IMR-90 (cell line): ENCODE measurements around the gene ROBO1. TPM values are rescaled to one million over a fixed set of nuclear protein-coding genes. Genes with fewer than 3 reads are reported as not detected.

Experiments
- ATAC-seq: fragments of 200-7000 bp; cut with Tn5 transposase; 2 replicates; pipeline ENCODE4 v1.9.1; 2020; ENCODE audit warnings: low read depth, mild to moderate bottlenecking, moderate library complexity
- BruUV-seq: library from RNA; stranded (reverse); fragments of 400-500 nt; replicated peaks from 2 replicates; lab custom pipeline; 2021; lab: Mats Ljungman, UMichigan
- CTCF ChIA-PET: fragments of 300-600 bp; formaldehyde crosslinking; extraction: SDS; loops from one replicate; lab custom pipeline; 2021; ENCODE audit warnings: antibody characterized with exemption; lab: Yijun Ruan, JAX
- POLR2A ChIA-PET: fragments of 300-600 bp; sonication (Branson Sonifier 250); formaldehyde crosslinking; loops from one replicate; lab custom pipeline; 2022; ENCODE audit warnings: antibody characterized with exemption; ENCODE audit not compliant: unreplicated experiment; lab: Charles Lee
- DNase-seq: peaks from one replicate; pipeline ENCODE4 v3.0.0; 2013
- H2AFZ ChIP-seq: replicated peaks from 2 replicates; pipeline ENCODE3; 2013; ENCODE audit warnings: low read length, mild to moderate bottlenecking; ENCODE audit not compliant: poor library complexity
- H2AK5ac ChIP-seq: 2 replicates; pipeline ENCODE4 v1.6.1; 2013; ENCODE audit warnings: low read depth, low read length, inconsistent platforms
- H2AK9ac ChIP-seq: replicated peaks from 2 replicates; pipeline ENCODE3; 2013; ENCODE audit warnings: mild to moderate bottlenecking, low read depth, low read length, moderate library complexity; ENCODE audit not compliant: poor library complexity
- H2BK120ac ChIP-seq: 2 replicates; pipeline ENCODE4 v1.6.1; 2013; ENCODE audit warnings: low read depth, low read length, inconsistent platforms
- H2BK15ac ChIP-seq: 3 replicates; pipeline ENCODE4 v1.6.1; 2013; ENCODE audit warnings: low read depth, low read length, inconsistent platforms
- H2BK20ac ChIP-seq: 2 replicates; pipeline ENCODE4 v1.6.1; 2013; ENCODE audit warnings: low read depth, mild to moderate bottlenecking, inconsistent platforms, low read length, moderate library complexity
- H2BK5ac ChIP-seq: 2 replicates; pipeline ENCODE4 v1.6.1; 2013; ENCODE audit warnings: mild to moderate bottlenecking, low read depth, low read length, inconsistent platforms; ENCODE audit not compliant: poor library complexity, severe bottlenecking
- H3K14ac ChIP-seq: replicated peaks from 2 replicates; pipeline ENCODE4 v1.6.1; 2013; ENCODE audit warnings: low read depth, low read length, inconsistent platforms
- H3K18ac ChIP-seq: 2 replicates; pipeline ENCODE4 v1.6.1; 2013; ENCODE audit warnings: low read depth, low read length, control low read depth
- H3K23ac ChIP-seq: 2 replicates; pipeline ENCODE4 v1.6.1; 2013; ENCODE audit warnings: low read depth, low read length, inconsistent platforms
- H3K27ac ChIP-seq: 2 replicates; pipeline ENCODE4 v1.5.1; 2013; ENCODE audit warnings: mild to moderate bottlenecking, control low read depth, low read length; ENCODE audit not compliant: insufficient read depth
- H3K27me3 ChIP-seq: 2 replicates; pipeline ENCODE4 v1.6.1; 2013; ENCODE audit warnings: low read length; ENCODE audit not compliant: control insufficient read depth, insufficient read depth
- H3K36me3 ChIP-seq: 2 replicates; pipeline ENCODE4 v1.6.1; 2013; ENCODE audit warnings: low read length, mixed read lengths; ENCODE audit not compliant: control insufficient read depth, insufficient read depth
- H3K4ac ChIP-seq: 2 replicates; pipeline ENCODE4 v1.6.1; 2013; ENCODE audit warnings: low read depth, low read length, inconsistent platforms
- H3K4me1 ChIP-seq: 2 replicates; pipeline ENCODE4 v1.6.1; 2013; ENCODE audit warnings: low read length, mixed read lengths; ENCODE audit not compliant: control insufficient read depth, insufficient read depth
- H3K4me2 ChIP-seq: 2 replicates; pipeline ENCODE4 v1.6.1; 2013; ENCODE audit warnings: low read depth, mild to moderate bottlenecking, control low read depth, low read length, moderate library complexity
- H3K4me3 ChIP-seq: 2 replicates; pipeline ENCODE4 v1.5.1; 2013; ENCODE audit warnings: low read depth, mild to moderate bottlenecking, control low read depth, low read length, moderate library complexity; ENCODE audit not compliant: insufficient read depth
- H3K56ac ChIP-seq: 2 replicates; pipeline ENCODE4 v1.6.1; 2013; ENCODE audit warnings: low read length, inconsistent platforms; ENCODE audit not compliant: insufficient read depth; ENCODE audit errors: extremely low read depth
- H3K79me1 ChIP-seq, 2 experiments: 2 replicates each; pipeline ENCODE4 v1.6.1; 2013; ENCODE audit warnings: low read length in 2 of 2, inconsistent platforms in 1 of 2, low read depth in 1 of 2
- H3K9ac ChIP-seq: 2 replicates; pipeline ENCODE4 v1.6.1; 2013; ENCODE audit warnings: low read depth, low read length, control low read depth
- H3K9me1 ChIP-seq: 2 replicates; pipeline ENCODE4 v1.6.1; 2013; ENCODE audit warnings: low read length, inconsistent platforms; ENCODE audit not compliant: insufficient read depth
- H3K9me3 ChIP-seq: 2 replicates; pipeline ENCODE4 v1.6.1; 2013; ENCODE audit warnings: low read length; ENCODE audit not compliant: control insufficient read depth, insufficient read depth
- H4K20me1 ChIP-seq: 2 replicates; pipeline ENCODE4 v1.6.1; 2013; ENCODE audit warnings: low read length, inconsistent platforms; ENCODE audit not compliant: insufficient read depth
- H4K5ac ChIP-seq: 2 replicates; pipeline ENCODE4 v1.6.1; 2013; ENCODE audit warnings: mild to moderate bottlenecking, low read depth, low read length, control low read depth
- H4K8ac ChIP-seq, 2 experiments: 2 replicates each; pipeline ENCODE4 v1.6.1; 2013; ENCODE audit warnings: low read depth in 2 of 2, low read length in 2 of 2, control low read depth in 1 of 2, inconsistent platforms in 1 of 2
- H4K91ac ChIP-seq: 2 replicates; pipeline ENCODE4 v1.6.1; 2013; ENCODE audit warnings: low read depth, low read length, inconsistent platforms; ENCODE audit not compliant: insufficient read depth
- ELK1 ChIP-seq: fragments of 150-350 bp; IDR thresholded peaks from 2 replicates; pipeline ENCODE4 v1.6.1; 2016; ENCODE audit warnings: low read depth, mild to moderate bottlenecking, low read length, moderate library complexity, borderline replicate concordance
- RCOR1 ChIP-seq: IDR thresholded peaks from 2 replicates; pipeline ENCODE4 v1.6.1; 2012; ENCODE audit warnings: mild to moderate bottlenecking, low read length, improper control_type of control experiment; ENCODE audit not compliant: insufficient replicate concordance
- WGBS, 2 experiments: methylation state at CpG; one replicate each; pipeline versions ENCODE4 v1.1.5 to v1.1.7; 2013; ENCODE audit warnings: missing lambda C conversion rate in 2 of 2; ENCODE audit not compliant: insufficient read length in 1 of 2; ENCODE audit errors: extremely low coverage in 2 of 2; 5-methylcytosine and 5-hydroxymethylcytosine counted together
- dilution Hi-C: fragments of 300-500 bp; cut with HindIII; formaldehyde crosslinking; loops from one replicate; pipeline ENCODE4 v1.14.3; 2018; ENCODE audit warnings: low sequenced_read_pairs; ENCODE audit not compliant: unreplicated experiment
- in situ Hi-C: fragments of 300-500 bp; cut with MboI; formaldehyde crosslinking; loops from 3 replicates; pipeline ENCODE4 v1.14.3; 2019; ENCODE audit warnings: low sequenced_read_pairs, inconsistent platforms, mixed read lengths
- intact Hi-C: fragments of 100-400 bp; cut with micrococcal nuclease; formaldehyde crosslinking; loops from 2 replicates; pipeline ENCODE4 v1.10.0; 2022
- polyA plus RNA-seq, 3 experiments: library from polyadenylated mRNA; depleted of rRNA; stranded (reverse); fragments of >200 nt; gene quantifications; 2 replicates each; pipeline ENCODE4 v1.2.3, GENCODE V29; 2012; ENCODE audit warnings: low replicate concordance in 1 of 3
- total RNA-seq: library from RNA; depleted of rRNA; stranded (reverse); fragments of >200 nt; gene quantifications from 2 replicates; pipeline ENCODE4 v1.2.3, GENCODE V29; 2012

ROBO1 gene
- total and polyA plus RNA-seq, 2 of the 4 experiments (the other 2 are of a cell fraction) = 24.1 to 53.9 TPM

- Histone ChIP-seq H4K5ac (no peak overlapping the region), H4K8ac (no peak overlapping the region), H4K20me1 (no peaks in the 10 kb centered on the region), H3K4me2 (no peak overlapping the region), H3K27me3 (no peaks in the 10 kb centered on the region), H3K56ac (no peak overlapping the region), H3K9ac (no peak overlapping the region), H3K4me3 (no peak overlapping the region), H3K79me1 (no peaks in the 10 kb centered on the region), H3K18ac (no peak overlapping the region), H2AK9ac (no peak overlapping the region), H3K9me3 (no peaks in the 10 kb centered on the region), H3K27ac (no peak overlapping the region), H3K36me3 (peaks cover 3% of the 10 kb centered on the region; the same call in 1 of the 2 replicates), H3K9me1 (no peaks in the 10 kb centered on the region), H2BK15ac (no peak overlapping the region), H4K91ac (no peak overlapping the region), H2BK120ac (no peak overlapping the region; the same call in 1 of the 2 replicates), H3K23ac (no peak overlapping the region), H2AFZ (no peak overlapping the region), H2BK5ac (no peak overlapping the region), H2BK20ac (no peak overlapping the region), H3K4me1 (no peaks in the 10 kb centered on the region; the same call in 1 of the 2 replicates), H2AK5ac (no peak overlapping the region), H3K4ac (no peak overlapping the region; the same call in 1 of the 2 replicates), H3K14ac (no peak overlapping the region)
- ATAC-seq = no peak
- ChIA-PET CTCF (no interaction called here), POLR2A (interaction anchor here (0.6 kb wide), 1 partner anchor 30 kb away, joined by 11 read pairs; no protein-coding TSS in a partner anchor)
- dilution Hi-C loops = no loop called here
- intact Hi-C loops = no loop called here
- BruUV-seq = no TSS peak
- WGBS, 2 experiments = no CpG with 5 or more reads among the region's 6 CpGs
- in situ Hi-C loops = no loop called here
- no peak for DNase-seq
- TF ChIP-seq RCOR1 = no peak
- no peak for TF ChIP-seq ELK1
Measured at GRCh38 chr3:78632925-78633553, 1134.8 kb downstream of the ROBO1 start.
